ENCODE data around the gene SPPL3.
"Not testable (repeated sequence)": the region's sequence is repeated elsewhere in the genome, so short reads cannot be mapped to it uniquely, and the experiment has no call there.

SPPL3 gene

DNA sequence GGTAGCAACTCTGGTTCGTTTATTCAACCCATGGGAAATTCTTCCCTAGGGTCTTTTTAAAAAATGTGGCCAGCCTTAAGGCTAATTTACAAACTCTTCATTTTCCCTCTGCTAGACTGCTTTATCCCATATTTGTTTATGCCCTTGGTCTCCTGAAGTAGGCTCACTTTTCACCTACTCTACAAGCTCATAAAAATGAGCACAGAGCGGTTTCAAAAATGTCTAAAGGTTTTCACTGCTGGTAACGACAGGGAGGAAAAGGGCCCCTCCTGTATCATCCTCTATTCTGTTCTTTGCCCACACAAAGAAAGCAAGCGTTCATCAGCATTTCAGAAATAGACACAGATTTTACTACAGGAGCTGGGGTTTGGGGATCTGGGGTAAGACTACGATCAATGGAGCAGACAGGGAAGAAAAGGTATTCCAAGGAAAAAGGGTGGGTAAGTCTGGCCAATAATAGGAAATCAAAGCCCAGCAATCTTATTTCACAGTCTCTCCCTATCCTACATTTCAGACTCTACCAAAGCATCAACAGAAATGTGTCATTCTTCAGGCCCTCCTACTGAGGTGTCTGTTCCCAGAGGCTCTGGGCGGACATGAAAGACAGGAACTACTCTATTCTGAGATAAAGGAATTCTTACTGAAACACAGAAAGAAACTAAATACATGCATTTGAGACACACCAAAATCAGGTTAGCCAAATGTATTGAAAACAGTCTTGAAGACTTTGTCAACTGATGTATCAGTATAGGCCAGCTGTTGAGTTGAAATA lies 86.4 kb downstream of the SPPL3 start:
- DNase-seq (ENCODE audit: low spot score) = no peak

DNA sequence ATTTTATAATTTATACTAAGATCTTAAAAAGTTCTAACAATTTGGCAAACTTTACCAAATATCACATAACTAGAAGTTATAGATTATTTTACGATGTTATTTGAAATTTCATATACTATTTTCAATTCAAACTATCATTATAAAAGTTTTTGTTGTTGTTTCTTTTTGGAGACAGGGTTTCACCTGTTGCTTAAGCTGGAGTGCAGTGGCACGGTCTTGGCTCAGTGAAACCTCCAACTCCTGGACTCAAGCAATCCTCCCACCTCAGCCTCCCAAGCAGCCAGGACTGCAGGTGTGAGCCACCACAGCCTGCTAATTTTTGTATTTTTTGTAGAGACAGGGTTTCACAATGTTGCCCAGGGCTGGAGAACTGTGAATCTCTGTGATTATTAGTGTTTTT lies 87.8 kb downstream of the SPPL3 start:
- DNase-seq (ENCODE audit: low spot score) = no peak

DNA sequence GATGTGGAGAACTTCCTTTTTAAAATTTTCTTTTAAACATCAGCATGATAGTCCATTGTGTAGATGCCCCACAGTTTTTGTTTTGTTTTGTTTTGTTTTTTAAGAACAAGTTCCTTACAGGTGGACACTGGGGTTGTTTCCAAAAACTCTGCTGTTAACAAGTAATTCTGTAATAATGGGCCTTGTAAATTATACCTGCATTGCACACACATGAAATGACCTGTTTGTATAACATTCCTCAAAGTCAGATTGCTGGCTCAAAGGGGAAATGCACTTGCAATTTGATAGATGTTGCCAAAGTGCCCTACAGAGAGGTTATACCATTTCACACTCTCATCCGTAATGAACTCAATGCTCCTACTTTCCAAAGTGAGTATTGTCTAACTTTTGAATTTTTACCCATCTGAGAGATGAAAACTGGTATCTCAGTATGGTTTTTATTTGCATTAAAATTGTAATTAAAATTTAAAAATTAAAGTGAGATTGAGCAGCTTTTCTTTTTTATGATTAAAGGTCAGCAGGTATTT lies 89.2 kb downstream of the SPPL3 start:
- DNase-seq (ENCODE audit: low spot score) = no peak

DNA sequence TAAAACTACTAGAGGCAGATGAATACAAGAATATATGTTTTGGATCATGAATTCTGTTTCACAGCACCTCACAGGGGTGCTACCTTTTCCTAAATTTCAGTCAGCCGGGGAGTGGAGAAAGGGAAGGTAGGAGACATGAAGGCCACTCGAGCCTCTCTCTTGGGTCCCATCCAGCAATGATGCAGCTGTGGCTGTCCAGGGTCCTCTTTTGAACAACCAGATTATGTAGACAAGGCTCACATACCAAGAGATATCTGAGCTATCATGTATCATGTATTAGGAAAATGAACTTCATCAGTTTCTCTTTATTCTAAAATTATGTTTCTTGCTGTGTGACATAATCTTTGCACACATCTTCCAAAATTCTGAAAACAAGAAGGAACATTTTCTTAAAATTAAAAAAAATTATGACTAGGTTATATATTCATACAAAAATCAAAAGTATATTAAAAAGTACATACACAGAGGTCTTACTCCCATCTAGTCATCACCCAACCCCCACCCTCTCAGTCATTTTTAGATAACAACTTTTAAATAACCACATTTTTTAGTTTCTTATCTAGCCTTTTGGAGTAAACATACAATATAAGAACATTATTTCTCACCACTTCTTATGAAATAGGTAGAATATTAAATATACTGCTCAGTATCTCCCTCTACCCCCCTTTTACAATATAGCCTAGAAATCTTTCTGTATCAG lies 89.8 kb downstream of the SPPL3 start:
- no peak for DNase-seq (ENCODE audit: low spot score)

DNA sequence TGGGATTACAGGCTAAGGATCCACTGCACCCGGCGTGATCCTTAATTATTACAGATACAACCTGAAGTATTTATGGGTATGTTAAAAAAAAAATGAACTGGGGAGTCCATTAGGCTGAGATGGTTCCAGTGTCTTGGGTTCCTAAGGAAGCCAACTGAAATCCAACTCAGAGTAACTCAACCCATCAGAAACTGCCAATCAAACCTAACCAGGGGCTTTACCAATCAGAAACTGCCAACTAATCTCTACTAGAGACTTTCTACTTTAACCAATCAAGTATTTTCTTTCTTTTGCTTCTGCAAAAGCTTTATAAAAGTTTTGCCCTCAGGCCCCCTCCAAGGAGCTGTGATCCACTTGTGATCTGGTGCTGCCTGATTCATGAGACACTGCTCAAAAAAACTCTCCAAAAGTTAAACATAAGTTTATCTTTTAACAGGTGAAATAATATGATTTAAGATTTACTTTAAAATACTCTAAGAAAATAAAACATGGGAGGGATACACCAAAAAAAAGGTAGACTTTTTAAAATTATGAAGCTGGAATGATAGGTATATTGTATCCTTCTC lies 90.5 kb downstream of the SPPL3 start:
- no peak for DNase-seq (ENCODE audit: low spot score)

DNA sequence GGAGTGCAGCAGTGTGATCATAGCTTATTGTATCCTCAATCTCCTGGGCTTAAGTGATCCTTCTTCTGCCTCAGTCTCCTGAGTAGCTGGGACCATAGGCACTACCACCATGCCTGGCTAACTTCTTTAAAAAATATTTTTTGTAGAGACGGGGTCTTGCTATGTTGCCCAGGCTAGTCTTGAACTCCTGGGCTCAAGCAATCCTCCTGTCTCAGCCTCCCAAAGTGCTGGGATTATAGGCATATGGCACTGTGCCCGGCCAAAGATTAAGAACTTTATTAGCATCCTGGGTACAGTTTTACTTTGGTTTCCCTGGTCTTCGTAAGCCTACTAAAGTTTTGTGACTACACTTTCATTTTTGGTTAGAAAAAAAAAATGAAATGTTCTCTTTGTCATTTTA lies 94.1 kb downstream of the SPPL3 start:
- no peak for DNase-seq (ENCODE audit: low spot score)

DNA sequence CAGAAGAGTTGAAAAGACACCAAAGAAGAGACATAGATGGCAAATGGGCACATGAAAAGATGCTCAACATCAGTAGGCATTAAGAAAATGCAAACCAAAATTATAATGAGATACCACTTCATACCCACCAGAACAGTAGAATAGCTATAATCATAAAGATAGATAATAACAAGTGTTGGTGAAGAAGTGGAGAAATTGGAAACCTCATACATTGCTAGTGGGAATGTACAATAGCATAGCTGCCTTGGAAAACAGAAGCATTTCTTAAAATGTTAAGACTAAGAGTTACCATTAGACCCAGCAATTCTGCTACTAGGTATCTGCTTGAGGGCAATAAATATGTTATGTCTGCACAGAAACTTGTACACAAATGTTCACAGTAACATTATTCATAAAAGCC lies 99.7 kb downstream of the SPPL3 start:
- no peak for DNase-seq (ENCODE audit: low spot score)

DNA sequence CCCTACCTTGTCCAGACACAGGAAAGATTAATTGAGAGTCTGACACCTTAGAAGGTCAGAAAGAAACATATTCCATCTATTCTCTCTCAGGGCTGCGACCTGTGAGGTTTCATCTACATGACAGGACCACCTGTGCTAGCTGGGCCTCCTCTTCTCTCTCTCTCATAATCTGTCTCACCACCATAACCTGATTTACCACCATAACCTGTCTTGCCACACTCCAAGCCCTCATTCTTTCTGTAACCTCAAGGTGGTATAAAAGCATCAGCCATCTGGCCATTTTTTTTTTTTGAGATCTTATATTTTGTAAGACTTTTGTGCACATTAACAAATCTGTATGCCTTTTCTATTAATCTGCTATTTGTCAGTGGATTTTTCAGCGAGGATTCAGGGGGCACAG lies 103.0 kb downstream of the SPPL3 start:
- no peak for DNase-seq (ENCODE audit: low spot score)

DNA sequence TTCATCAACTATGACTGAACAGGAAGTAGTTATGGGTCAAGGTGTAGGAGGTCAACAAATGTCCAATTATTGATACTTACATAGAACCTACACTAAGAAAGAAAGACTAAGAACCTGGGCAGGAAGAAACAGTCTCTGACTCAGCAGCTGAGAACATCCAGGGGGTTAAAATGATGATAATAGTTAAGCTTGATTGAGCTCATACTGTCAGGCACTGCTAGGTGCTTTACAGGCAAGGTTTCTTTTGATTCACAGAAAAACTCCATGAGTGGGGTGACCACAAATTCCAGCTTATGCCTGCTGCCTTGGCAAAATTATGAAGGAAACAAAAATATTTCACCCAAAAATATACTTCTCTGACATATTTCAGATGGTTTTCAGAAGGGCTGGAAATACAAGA lies 103.5 kb downstream of the SPPL3 start:
- no peak for DNase-seq (ENCODE audit: low spot score)

DNA sequence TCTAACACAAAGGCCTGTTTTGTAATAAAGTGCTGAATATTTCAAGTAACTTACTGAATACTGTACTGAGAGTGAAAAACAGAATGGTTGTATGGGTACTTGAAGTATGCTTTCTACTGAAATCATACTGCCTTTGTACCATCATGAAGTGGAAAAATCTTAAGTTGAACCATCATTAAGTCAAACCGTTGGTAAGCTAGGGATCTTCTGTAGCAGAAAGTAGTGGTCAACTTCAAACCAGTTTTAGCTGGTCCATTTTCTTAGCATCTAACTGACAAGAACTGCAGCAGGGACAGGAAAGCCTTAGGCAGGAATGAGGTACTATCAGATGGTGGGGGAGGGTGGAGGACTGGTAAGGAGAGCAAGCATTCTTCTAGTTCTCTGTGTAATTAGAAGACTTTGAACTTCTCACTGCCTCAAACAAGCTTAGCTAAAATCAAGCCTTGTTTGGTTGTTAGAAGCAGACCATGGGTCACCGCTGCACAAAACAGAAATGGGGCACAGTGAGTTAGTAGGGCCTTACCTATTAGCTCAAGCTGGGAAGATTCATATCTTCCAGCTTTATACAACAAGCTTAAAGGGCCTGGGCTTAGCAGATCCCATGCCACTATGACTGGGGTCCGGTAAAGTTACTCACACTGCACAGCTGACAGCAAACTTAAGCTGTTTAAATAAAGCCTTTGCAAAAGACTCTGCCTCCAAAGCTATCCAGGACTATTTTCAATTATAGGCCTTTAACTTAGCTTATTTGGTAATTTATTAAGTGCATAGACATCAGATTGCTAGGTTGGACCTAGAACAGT lies 104.7 kb downstream of the SPPL3 start:
- DNase-seq (ENCODE audit: low spot score) = no peak

DNA sequence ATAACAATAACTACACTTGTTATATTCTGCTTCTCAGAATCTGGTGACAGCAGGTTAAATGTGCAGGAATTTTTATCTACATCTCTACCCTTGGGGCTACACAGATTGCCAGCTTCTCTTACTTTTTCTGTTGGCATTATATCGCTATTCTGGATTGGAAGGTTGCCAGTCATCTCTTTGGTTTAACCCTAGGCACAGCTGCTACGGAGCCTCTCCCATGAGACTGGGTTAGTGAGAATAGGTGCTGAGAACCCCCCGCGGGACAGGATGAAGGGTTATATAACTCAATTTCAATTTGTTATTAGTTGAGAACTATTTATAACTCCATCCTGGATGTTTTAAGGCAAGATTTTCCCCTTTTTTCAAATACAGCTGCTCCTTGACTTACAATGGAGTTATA lies 105.5 kb downstream of the SPPL3 start:
- DNase-seq (ENCODE audit: low spot score) = peak; percentile 55

DNA sequence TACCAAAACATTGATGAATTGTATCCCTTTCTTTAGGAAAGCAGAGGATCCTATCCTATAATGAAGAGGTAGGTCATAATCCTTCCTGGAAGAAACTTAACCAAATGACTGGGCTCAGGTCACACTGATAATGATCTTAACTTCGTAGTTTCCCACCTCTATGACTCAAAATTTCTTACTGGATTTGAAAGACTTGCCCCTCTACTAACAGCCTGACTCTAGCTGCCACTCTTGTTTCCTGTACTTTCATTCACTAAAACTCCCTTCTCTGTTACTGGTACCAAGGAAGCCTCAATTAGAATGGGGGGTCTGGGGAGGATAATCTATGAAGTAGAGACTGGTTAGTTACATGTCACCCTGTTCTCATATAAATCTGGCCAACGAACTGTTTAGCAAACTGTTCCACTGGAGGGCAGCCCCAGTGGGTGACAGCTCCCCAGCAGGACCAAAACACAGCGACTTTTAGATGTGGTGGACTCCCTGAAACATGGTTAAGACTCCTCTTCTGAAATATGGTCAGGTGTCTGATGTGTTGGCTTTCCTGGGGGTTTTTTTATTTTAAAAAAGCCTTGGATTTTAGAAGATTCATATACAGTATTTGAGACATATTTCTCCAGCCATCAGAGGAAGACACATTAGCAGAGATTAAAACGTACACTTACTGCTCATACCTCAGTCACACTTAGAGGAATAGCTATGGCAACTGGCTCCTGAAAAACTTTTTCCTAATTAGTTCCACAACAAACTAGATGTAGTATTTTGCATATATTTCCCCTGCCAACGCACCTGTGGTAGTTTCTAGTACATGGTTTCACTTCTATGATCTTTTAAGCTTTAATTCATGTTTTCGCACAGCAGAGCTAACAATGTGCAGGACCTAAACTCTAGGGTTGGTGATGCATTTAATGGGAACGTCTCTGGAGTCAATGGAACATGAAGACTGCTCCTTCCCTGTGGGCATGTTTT lies 106.2 kb downstream of the SPPL3 start:
- peak; percentile 14 for DNase-seq (ENCODE audit: low spot score)

DNA sequence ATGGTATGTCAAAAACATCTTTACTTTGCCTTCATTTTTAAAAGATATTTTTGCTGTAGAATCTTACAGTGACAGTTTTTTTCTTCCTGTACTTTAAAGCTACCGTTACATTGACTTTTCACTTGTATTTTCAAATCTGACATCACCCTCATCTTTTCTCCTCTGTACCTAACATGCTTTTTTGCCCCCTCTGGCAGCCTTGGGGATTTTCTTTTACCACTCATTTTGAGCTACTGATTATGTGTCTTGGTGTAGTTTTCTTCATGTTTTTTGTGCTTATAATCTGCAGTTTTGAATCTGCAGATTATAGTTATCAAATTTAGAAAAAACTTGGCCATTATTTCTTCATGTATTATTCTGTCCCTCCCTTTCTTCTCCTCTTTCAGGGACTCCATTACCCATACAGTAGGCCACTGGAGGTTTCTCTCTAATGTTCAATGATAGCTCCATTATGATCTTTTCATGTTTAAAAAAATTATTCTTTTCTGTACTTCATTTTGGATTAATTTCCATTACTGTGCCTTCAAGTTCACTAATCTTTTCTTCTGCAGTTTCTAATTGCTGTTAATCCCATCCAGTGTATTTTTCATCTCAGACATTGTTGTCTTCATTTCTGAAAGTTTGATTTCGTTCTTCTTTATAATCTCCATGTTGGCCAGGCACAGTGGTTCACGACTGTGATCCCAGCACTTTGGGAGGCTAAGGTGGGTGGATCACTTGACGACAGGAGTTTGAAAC lies 108.5 kb downstream of the SPPL3 start:
- peak; percentile 32 for DNase-seq (ENCODE audit: low spot score)

DNA sequence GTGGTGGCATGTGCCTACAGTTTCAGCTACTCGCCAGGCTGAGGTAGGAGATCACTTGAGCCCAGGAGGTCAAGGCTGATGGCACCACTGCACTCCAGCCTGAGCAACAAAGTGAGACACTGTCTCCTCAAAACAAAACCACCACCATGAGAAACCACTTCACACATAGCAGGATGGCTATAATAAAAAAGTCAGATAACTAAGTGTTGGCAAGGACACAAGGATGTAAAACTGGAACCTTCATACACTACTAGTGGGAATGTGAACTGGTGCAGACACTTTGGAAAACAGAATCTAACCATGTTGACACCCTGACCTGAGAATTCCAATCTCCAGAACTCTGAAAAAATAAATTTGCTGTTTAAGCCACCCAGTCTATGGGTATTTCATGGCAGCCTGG lies 110.8 kb downstream of the SPPL3 start:
- no peak for DNase-seq (ENCODE audit: low spot score)

DNA sequence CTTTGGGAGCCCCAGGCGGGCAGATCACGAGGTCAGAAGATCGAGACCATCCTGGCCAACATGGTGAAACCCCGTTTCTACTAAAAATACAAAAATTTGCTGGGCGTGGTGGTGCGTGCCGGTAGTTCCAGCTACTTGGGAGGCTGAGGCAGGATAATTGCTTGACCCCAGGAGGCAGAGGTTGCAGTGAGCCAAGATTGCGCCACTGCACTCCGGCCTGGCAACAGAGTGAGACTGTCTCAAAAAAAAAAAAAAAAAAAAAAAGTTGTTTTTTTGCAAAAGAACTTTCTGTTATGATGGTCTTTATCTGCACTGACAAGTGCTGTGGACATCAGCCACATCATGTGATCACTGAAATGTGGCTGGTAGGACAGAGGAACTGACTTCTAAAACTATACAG lies 111.7 kb downstream of the SPPL3 start:
- DNase-seq (ENCODE audit: low spot score) = not testable (repeated sequence)

DNA sequence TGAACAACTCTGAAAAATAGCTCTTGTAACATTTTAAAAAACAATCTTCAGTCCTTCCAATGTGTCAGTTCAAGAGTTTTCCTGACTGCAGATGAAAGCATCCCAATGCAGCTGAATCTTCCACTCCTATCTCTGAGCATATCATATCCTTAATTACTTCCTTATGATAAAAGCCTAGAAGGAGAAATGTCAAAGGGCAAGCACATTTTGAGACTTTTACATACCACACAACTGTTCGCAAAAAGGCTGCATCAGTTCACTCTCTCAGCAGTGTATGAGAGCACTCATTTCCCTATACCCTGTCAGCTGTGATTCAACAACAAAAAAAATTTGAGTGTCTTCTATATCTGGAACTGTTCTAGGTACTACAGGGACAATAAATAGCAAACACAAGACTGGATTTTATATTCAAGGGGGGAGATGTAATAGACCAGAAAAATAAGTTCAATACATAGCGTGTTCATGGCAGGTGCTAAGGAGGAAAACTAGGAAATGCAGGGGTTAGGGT lies 112.4 kb downstream of the SPPL3 start:
- no peak for DNase-seq (ENCODE audit: low spot score)

DNA sequence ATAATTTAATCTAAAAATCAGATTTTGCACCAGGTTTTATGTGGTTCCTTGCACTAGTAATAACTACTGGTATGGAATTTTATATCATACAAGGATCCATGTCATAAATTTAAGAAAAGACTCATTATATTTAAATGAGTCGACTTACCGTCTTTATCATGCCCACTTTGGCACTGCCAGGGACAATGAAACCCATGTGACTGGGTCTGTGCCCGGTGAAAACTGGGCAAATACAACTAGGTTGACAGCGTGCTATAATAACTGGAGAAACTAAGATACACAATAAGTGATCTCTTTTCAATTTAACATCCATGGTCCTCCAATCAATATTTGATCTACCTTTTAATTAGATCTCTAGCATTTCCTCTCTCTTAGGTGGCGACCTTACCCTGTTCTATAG lies 114.0 kb downstream of the SPPL3 start:
- DNase-seq (ENCODE audit: low spot score) = no peak

DNA sequence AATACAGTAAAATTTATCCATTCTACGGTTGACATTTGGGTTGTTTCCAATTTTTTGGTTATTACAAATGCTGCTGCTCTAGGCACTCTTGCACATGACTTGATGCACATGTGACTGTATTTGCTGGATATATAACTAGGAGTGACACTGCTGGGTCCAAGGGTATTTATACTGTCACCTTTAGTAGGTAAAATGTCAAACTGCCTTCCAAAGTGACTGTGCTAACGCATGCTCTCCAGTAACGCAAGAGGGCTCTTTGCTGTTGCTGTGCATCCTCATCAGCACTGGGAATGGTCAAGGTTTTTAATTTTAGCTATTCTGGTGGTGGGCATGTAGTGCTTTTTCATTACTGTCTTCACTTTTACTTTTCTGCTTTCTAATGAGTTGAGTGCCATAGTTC lies 116.3 kb downstream of the SPPL3 start:
- no peak for DNase-seq (ENCODE audit: low spot score)

DNA sequence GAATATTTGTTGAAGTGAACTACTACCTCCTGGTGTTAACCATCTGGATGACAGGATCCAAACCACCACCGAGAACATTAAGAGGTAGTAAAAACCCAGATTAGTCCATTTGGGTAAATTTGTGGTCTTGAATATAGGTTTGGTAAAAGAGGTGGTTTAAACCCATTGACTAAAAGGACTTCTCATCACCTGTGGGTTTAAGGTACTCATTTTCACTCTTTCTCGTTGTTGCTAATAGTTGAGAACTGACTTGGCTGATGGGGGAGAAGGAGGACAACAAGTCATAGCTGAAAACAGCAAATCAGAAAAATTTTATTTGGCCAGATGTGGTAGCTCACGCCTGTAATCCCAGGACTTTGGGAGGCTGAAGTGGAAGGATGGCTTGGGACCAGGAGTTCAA lies 119.4 kb downstream of the SPPL3 start:
- DNase-seq (ENCODE audit: low spot score) = no peak

DNA sequence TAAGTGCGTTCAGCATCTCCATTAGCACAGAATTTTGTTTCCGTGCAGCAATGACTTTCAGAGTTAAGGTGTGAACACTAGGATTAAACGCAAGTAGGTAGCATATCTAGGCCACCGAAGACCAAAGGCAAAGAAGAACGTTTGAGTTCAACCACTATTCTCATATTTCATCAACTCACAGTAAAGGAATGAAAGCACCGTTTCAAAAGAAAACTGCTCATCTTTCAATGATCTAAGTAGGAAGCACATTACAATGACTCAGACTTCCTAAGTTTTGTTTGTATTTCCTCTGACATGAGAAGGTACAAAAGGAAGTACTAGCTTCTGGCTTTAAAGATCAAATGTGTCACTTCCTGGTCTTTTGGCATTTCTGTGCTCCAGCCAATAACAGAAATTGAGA lies 121.0 kb downstream of the SPPL3 start:
- no peak for DNase-seq (ENCODE audit: low spot score)
